ENCODE results near the gene PRKCZ. TPM values are rescaled to one million over a fixed set of nuclear protein-coding genes. Genes with fewer than 3 reads are reported as not detected.
A peak's percentile ranks its signal among the peaks of the same experiment; 100 is the strongest.
"Not testable (repeated sequence)": the region's sequence is repeated elsewhere in the genome, so short reads cannot be mapped to it uniquely, and the experiment has no call there.

Gene PRKCZ
- total RNA-seq, 2 experiments from 2014 or later = 6.8 to 12.8 TPM

DNA sequence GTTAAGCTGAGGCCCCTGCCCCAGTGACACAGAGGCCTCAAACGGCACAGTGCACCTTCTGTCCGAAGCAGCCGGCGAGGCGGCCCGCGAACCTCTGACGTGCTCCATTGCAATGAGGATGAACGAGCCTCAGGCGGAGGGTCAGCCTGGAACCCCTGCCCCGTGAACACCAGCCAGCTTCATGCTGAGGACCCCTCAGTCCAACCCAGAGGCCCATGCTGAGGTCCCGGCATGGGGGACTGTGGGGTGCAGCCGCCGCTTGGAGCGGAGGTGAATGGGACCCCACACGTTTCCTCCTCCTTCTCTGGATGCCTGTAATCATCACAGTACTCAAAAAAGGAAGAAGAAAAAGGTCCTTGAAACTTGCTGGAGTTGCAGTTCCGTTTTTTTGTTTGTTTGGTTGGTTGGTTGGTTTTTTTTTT lies 62.1 kb downstream of the PRKCZ start:
- H3K36me3 Mint-ChIP-seq = no peaks in the 10 kb centered on the region
- peaks cover 3% of the 10 kb centered on the region for H3K4me1 Mint-ChIP-seq
- H3K9me3 Mint-ChIP-seq (ENCODE audit: low read depth) = no peaks in the 10 kb centered on the region
- ATAC-seq (no peak), DNase-seq (no peak)
- CTCF ChIA-PET = no interaction called here
- no peak overlapping the region for H3K27ac Mint-ChIP-seq
- H3K27me3 Mint-ChIP-seq = no peaks in the 10 kb centered on the region
- no peak overlapping the region for H3K4me3 Mint-ChIP-seq

DNA sequence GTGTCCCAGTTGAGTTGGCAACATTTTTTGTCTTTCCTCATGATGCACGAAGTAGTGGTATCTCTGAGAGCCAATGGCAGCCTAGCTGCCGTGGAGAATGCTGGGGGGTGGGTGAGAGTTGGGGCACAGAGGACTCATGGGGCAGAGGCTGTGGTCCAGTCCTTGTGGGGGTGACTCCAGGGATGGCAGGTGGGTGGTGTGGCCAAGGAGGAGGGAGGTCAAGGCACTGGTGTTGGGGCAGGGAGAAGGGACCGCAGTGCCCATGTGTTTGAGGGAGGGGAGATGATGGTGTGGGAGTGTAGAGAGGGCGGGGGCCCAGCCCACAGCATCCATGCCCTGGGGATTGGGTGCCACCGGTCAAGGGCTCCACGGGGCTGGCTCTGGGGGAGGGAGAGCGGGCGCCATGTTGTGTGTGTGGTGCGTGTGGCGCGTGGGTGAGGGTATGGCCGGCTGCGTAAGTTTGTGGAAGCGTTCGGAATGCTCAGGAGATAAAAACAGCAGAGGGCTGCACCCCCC lies 63.5 kb downstream of the PRKCZ start:
- CTCF ChIA-PET = interaction anchor here (1.5 to 2.2 kb wide), 2 partner anchors 26 to 61 kb away, joined by 3 to 7 read pairs; no protein-coding TSS in a partner anchor
- Mint-ChIP-seq H3K9me3 (ENCODE audit: low read depth) (peaks cover 1% of the 10 kb centered on the region), H3K4me1 (peaks cover 3% of the 10 kb centered on the region), H3K27me3 (no peaks in the 10 kb centered on the region), H3K36me3 (no peaks in the 10 kb centered on the region), H3K27ac (no peak overlapping the region), H3K4me3 (no peak overlapping the region)
- DNase-seq (no peak), ATAC-seq (no peak)

- not testable (repeated sequence) for H3K4me1 Mint-ChIP-seq; H3K4me3 Mint-ChIP-seq; DNase-seq; H3K9me3 Mint-ChIP-seq (ENCODE audit: low read depth); H3K36me3 Mint-ChIP-seq; H3K27ac Mint-ChIP-seq; ATAC-seq; H3K27me3 Mint-ChIP-seq
- CTCF ChIA-PET = interaction anchor here (1.0 to 2.2 kb wide), 3 partner anchors 25 to 75 kb away, joined by 3 to 7 read pairs (median 3); no protein-coding TSS in a partner anchor
Measured at GRCh38 chr1:2114635-2115007, 64.4 kb downstream of the PRKCZ start.

DNA sequence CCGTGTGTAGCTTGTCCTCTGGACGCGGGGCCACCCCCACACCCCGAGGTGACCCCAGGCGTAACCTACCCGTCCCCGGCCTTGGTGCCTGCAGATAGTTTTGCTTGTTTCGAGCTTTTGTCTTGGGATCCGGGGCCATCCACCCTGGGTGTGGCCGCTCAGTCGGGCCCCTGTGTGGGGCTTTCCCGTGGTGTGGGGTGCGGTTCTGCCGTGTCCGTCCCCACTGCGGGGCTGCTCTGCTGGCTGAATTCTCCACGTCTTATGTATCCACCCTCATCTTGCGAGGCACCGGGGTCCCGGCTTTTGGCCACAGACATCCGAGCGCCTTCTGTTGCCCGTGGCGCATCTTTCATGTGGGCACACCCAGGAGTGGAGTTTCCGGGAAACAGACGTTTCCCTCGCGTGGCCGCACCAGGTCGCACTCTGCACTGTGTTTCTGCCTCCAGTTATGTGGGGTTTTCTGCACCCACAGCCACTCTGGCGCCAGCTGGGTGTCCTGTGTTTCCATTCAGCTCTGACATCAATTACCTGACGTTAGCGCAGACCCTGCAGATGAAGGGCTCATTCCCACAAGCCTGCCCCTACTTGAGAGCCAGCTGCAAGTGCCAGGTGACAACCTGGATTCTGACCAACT lies 64.9 kb downstream of the PRKCZ start:
- peaks cover 3% of the 10 kb centered on the region for H3K4me1 Mint-ChIP-seq
- no peak overlapping the region for H3K4me3 Mint-ChIP-seq
- DNase-seq (no peak), ATAC-seq (no peak)
- peaks cover 7% of the 10 kb centered on the region for H3K9me3 Mint-ChIP-seq (ENCODE audit: low read depth)
- no peak overlapping the region for H3K27ac Mint-ChIP-seq
- no peaks in the 10 kb centered on the region for H3K36me3 Mint-ChIP-seq
- no peaks in the 10 kb centered on the region for H3K27me3 Mint-ChIP-seq
- CTCF ChIA-PET = interaction anchor here (1.0 to 2.2 kb wide), 4 partner anchors 25 to 74 kb away, joined by 3 to 7 read pairs (median 3); no protein-coding TSS in a partner anchor

- no peaks in the 10 kb centered on the region for H3K36me3 Mint-ChIP-seq
- H3K27ac Mint-ChIP-seq = no peak overlapping the region
- ATAC-seq (no peak), DNase-seq (no peak)
- H3K27me3 Mint-ChIP-seq = no peaks in the 10 kb centered on the region
- peaks cover 3% of the 10 kb centered on the region for H3K4me1 Mint-ChIP-seq
- CTCF ChIA-PET = interaction anchor here (1.0 to 2.2 kb wide), 3 partner anchors 58 to 74 kb away, joined by 3 to 7 read pairs (median 3); no protein-coding TSS in a partner anchor
- H3K9me3 Mint-ChIP-seq (ENCODE audit: low read depth) = peaks cover 7% of the 10 kb centered on the region
- H3K4me3 Mint-ChIP-seq = no peak overlapping the region
Measured at GRCh38 chr1:2115702-2116341, 65.6 kb downstream of the PRKCZ start.

DNA sequence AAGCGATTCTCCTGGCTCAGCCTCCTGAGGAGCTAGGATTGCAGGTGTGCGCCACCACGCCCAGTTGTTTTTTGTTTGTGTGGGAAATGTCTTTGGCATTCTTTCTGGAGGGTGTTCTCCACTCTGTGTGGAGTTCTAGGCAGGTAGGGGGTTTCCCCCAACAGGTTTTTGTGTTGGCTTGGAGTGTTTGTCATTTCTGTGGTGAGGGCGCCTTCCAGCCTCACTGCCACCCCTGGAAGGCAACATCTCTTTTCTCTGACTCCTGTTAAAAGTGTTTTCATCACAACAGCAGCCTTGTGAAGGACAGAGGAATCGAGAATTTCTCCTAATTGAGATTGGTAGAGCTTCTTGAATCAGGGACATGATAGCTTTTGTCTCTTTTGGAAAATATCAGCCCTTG lies 69.7 kb downstream of the PRKCZ start:
- peaks cover 3% of the 10 kb centered on the region for H3K36me3 Mint-ChIP-seq
- no peaks in the 10 kb centered on the region for H3K27me3 Mint-ChIP-seq
- DNase-seq (no peak), ATAC-seq (no peak)
- CTCF ChIA-PET = no interaction called here
- H3K4me1 Mint-ChIP-seq = peaks cover 6% of the 10 kb centered on the region
- H3K4me3 Mint-ChIP-seq = no peak overlapping the region
- H3K27ac Mint-ChIP-seq = no peak overlapping the region
- H3K9me3 Mint-ChIP-seq (ENCODE audit: low read depth) = peaks cover 14% of the 10 kb centered on the region

- CTCF ChIA-PET = no interaction called here
- Mint-ChIP-seq H3K27ac (peak overlapping the region; percentile 83), H3K27me3 (no peaks in the 10 kb centered on the region), H3K36me3 (peaks cover 3% of the 10 kb centered on the region), H3K9me3 (ENCODE audit: low read depth) (peaks cover 14% of the 10 kb centered on the region), H3K4me1 (peaks cover 3% of the 10 kb centered on the region), H3K4me3 (peak overlapping the region; percentile 62)
- DNase-seq = no peak
- no peak for ATAC-seq
Measured at GRCh38 chr1:2121101-2121691, 71.0 kb downstream of the PRKCZ start.

DNA sequence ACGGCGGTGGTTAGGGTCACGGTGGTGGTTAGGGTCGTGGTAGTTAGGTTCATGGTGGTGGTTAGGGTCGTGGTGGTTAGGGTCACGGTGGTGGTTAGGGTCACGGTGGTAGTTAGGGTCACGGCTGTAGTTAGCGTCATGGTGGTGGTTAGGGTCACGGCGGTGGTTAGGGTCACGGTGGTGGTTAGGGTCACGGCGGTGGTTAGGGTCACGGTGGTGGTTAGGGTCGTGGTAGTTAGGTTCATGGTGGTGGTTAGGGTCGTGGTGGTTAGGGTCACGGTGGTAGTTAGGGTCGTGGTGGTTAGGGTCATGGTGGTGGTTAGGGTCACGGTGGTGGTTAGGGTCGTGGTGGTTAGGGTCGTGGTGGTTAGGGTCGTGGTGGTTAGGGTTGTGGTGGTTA lies 71.6 kb downstream of the PRKCZ start:
- Mint-ChIP-seq H3K27ac (peak overlapping the region; percentile 83), H3K9me3 (ENCODE audit: low read depth) (peaks cover 14% of the 10 kb centered on the region), H3K4me3 (peak overlapping the region; percentile 62)
- CTCF ChIA-PET, H3K27me3 Mint-ChIP-seq, H3K4me1 Mint-ChIP-seq, DNase-seq, H3K36me3 Mint-ChIP-seq, ATAC-seq: not testable (repeated sequence)

GRCh38 chr1:2124446-2125198 lies 74.4 kb downstream of the PRKCZ start:
- no peak for DNase-seq
- peaks cover 11% of the 10 kb centered on the region for H3K4me1 Mint-ChIP-seq
- no peak overlapping the region for H3K4me3 Mint-ChIP-seq
- ATAC-seq = no peak
- no peak overlapping the region for H3K27ac Mint-ChIP-seq
- peaks cover 3% of the 10 kb centered on the region for H3K36me3 Mint-ChIP-seq
- CTCF ChIA-PET = no interaction called here
- no peaks in the 10 kb centered on the region for H3K27me3 Mint-ChIP-seq
- H3K9me3 Mint-ChIP-seq (ENCODE audit: low read depth) = peaks cover 11% of the 10 kb centered on the region

- ATAC-seq = no peak
- peaks cover 3% of the 10 kb centered on the region for H3K36me3 Mint-ChIP-seq
- CTCF ChIA-PET = no interaction called here
- H3K9me3 Mint-ChIP-seq (ENCODE audit: low read depth) = peaks cover 7% of the 10 kb centered on the region
- no peak overlapping the region for H3K4me3 Mint-ChIP-seq
- H3K27me3 Mint-ChIP-seq = no peaks in the 10 kb centered on the region
- no peak overlapping the region for H3K27ac Mint-ChIP-seq
- no peak for DNase-seq
- H3K4me1 Mint-ChIP-seq = peaks cover 11% of the 10 kb centered on the region
Measured at GRCh38 chr1:2125350-2126211, 75.4 kb downstream of the PRKCZ start.

- ATAC-seq (peak; percentile 21), DNase-seq (no peak)
- H3K4me3 Mint-ChIP-seq = no peak overlapping the region
- H3K27ac Mint-ChIP-seq = no peak overlapping the region
- H3K27me3 Mint-ChIP-seq = no peaks in the 10 kb centered on the region
- no peaks in the 10 kb centered on the region for H3K36me3 Mint-ChIP-seq
- peaks cover 8% of the 10 kb centered on the region for H3K4me1 Mint-ChIP-seq
- CTCF ChIA-PET = interaction anchor here (0.8 to 1.2 kb wide), 3 partner anchors 9 to 48 kb away, joined by 4 to 6 read pairs (median 4); no protein-coding TSS in a partner anchor
- peaks cover 3% of the 10 kb centered on the region for H3K9me3 Mint-ChIP-seq (ENCODE audit: low read depth)
Measured at GRCh38 chr1:2126331-2127186, 76.3 kb downstream of the PRKCZ start.
